GM12891 (cell line): ENCODE data around the gene RNPS1.
"Not testable (repeated sequence)": the region's sequence is repeated elsewhere in the genome, so short reads cannot be mapped to it uniquely, and the experiment has no call there.

Source experiments
- POLR2A ChIP-seq: IDR thresholded peaks from 2 replicates; pipeline ENCODE4 v1.6.1; 2011; ENCODE audit warnings: low read depth, low read length, control low read depth
- POLR2AphosphoS5 ChIP-seq: IDR thresholded peaks from 2 replicates; pipeline ENCODE4 v1.6.1; 2011; ENCODE audit warnings: low read depth, low read length, control low read depth
- POU2F2 ChIP-seq: IDR thresholded peaks from 2 replicates; pipeline ENCODE4 v1.6.1; 2011; ENCODE audit warnings: low read depth, mild to moderate bottlenecking, control low read depth, low read length, moderate library complexity

- TF ChIP-seq POLR2AphosphoS5, POLR2A, POU2F2: not testable (repeated sequence)
Measured at GRCh38 chr16:2267505-2267912, 417 bp downstream of the RNPS1 start.
